HFFc6 (cell line): ENCODE measurements around the gene APOBEC3H. TPM values are rescaled to one million over a fixed set of nuclear protein-coding genes. Genes with fewer than 3 reads are reported as not detected.
"Not testable (repeated sequence)": the region's sequence is repeated elsewhere in the genome, so short reads cannot be mapped to it uniquely, and the experiment has no call there.

ENCODE experiments used
- DNase-seq: peaks from one replicate; pipeline ENCODE4 v3.0.0-alpha.2; 2018
- H3K27ac Mint-ChIP-seq: 2 replicates; pipeline ENCODE4 v1.8.0; 2020; ENCODE audit warnings: mild to moderate bottlenecking, mixed read lengths
- H3K27me3 Mint-ChIP-seq: 2 replicates; pipeline ENCODE4 v1.8.0; 2021; ENCODE audit warnings: mild to moderate bottlenecking, moderate library complexity, mixed read lengths; ENCODE audit not compliant: insufficient read depth
- H3K36me3 Mint-ChIP-seq: 2 replicates; pipeline ENCODE4 v1.8.0; 2021; ENCODE audit warnings: low read depth, mixed read lengths
- H3K4me1 Mint-ChIP-seq: 2 replicates; pipeline ENCODE4 v1.8.0; 2020; ENCODE audit warnings: low read depth, mixed read lengths
- H3K4me3 Mint-ChIP-seq: 2 replicates; pipeline ENCODE4 v1.8.0; 2020; ENCODE audit warnings: mild to moderate bottlenecking, moderate library complexity, mixed read lengths
- H3K9me3 Mint-ChIP-seq: 2 replicates; pipeline ENCODE4 v1.8.0; 2020; ENCODE audit warnings: mild to moderate bottlenecking, mixed read lengths
- CTCF ChIP-seq: fragments of 200-600 bp; sonication (generic); IDR thresholded peaks from 2 replicates; pipeline ENCODE4 v1.5.0; 2021; ENCODE audit warnings: antibody characterized with exemption, mild to moderate bottlenecking
- total RNA-seq, 6 experiments: library from RNA; stranded (reverse); fragmentation: NEBNext Ultra II Directional; extraction: Animal tissue kit (Norgen Biotek cat#: 25700); gene quantifications; 2 replicates in 1 of 6; 3 replicates in 5 of 6; pipeline ENCODE4 v1.2.3, GENCODE V29; 2021

The APOBEC3H gene
- total RNA-seq, 6 experiments from 2014 or later: 0.33 to 0.37 TPM; not detected in 4

GRCh38 chr22:39068033-39068785 is 28.8 kb upstream of the APOBEC3H start:
- H3K4me1 Mint-ChIP-seq: no peaks in the 10 kb centered on the region
- peak; percentile 38 for TF ChIP-seq CTCF
- no peak for DNase-seq
- no peaks in the 10 kb centered on the region for H3K36me3 Mint-ChIP-seq
- H3K27ac Mint-ChIP-seq: no peak overlapping the region
- peaks cover 23% of the 10 kb centered on the region for H3K27me3 Mint-ChIP-seq
- no peak overlapping the region for H3K4me3 Mint-ChIP-seq
- no peaks in the 10 kb centered on the region for H3K9me3 Mint-ChIP-seq

- no peaks in the 10 kb centered on the region for H3K9me3 Mint-ChIP-seq
- no peaks in the 10 kb centered on the region for H3K36me3 Mint-ChIP-seq
- TF ChIP-seq CTCF: no peak
- no peak overlapping the region for H3K4me3 Mint-ChIP-seq
- no peaks in the 10 kb centered on the region for H3K4me1 Mint-ChIP-seq
- DNase-seq: no peak
- H3K27me3 Mint-ChIP-seq: peaks cover 16% of the 10 kb centered on the region
- H3K27ac Mint-ChIP-seq: no peak overlapping the region
Measured at GRCh38 chr22:39070186-39070585, 26.9 kb upstream of the APOBEC3H start.

- not testable (repeated sequence) for H3K4me3 Mint-ChIP-seq, DNase-seq, H3K4me1 Mint-ChIP-seq, H3K27ac Mint-ChIP-seq, H3K36me3 Mint-ChIP-seq, H3K9me3 Mint-ChIP-seq
- H3K27me3 Mint-ChIP-seq: peaks cover 16% of the 10 kb centered on the region
Measured at GRCh38 chr22:39072581-39072981, 24.5 kb upstream of the APOBEC3H start.

- Mint-ChIP-seq H3K36me3 (no peaks in the 10 kb centered on the region), H3K4me1 (peaks cover 5% of the 10 kb centered on the region; the same call in 1 of the 2 replicates), H3K9me3 (no peaks in the 10 kb centered on the region), H3K4me3 (no peak overlapping the region), H3K27me3 (peaks cover 15% of the 10 kb centered on the region), H3K27ac (no peak overlapping the region)
- no peak for TF ChIP-seq CTCF
- no peak for DNase-seq
Measured at GRCh38 chr22:39073981-39074380, 23.1 kb upstream of the APOBEC3H start.

- not testable (repeated sequence) for H3K4me1 Mint-ChIP-seq, H3K27me3 Mint-ChIP-seq, DNase-seq, H3K36me3 Mint-ChIP-seq, H3K9me3 Mint-ChIP-seq
- Mint-ChIP-seq H3K27ac (peak overlapping the region; percentile 24; the same call in 1 of the 2 replicates), H3K4me3 (peak overlapping the region; percentile 75)
Measured at GRCh38 chr22:39076155-39077025, 20.7 kb upstream of the APOBEC3H start.

- not testable (repeated sequence) for H3K4me1 Mint-ChIP-seq, H3K27me3 Mint-ChIP-seq, H3K36me3 Mint-ChIP-seq, H3K9me3 Mint-ChIP-seq
- Mint-ChIP-seq H3K27ac (peak within 1 kb of the TSS; percentile 72), H3K4me3 (peak within 1 kb of the TSS; percentile 87)
- DNase-seq: peak; percentile 9
Measured at GRCh38 chr22:39077026-39077840, 19.8 kb upstream of the APOBEC3H start, which contains the start of gene APOBEC3G. APOBEC3G (plus strand) TSS chr22:39077275; CDS start chr22:39077362, 87 bp downstream.

- H3K4me3 Mint-ChIP-seq: peak overlapping the region; percentile 87
- DNase-seq, H3K9me3 Mint-ChIP-seq, H3K27me3 Mint-ChIP-seq, H3K4me1 Mint-ChIP-seq, H3K36me3 Mint-ChIP-seq: not testable (repeated sequence)
- H3K27ac Mint-ChIP-seq: peak overlapping the region; percentile 72; the same call in 1 of the 2 replicates
Measured at GRCh38 chr22:39077912-39078311, 19.1 kb upstream of the APOBEC3H start.
